HL-60 (cell line): ENCODE data around the gene SLC6A11.

Experiments
- DNase-seq, 2 experiments: peaks; one replicate each; pipeline ENCODE4 v3.0.0-alpha.2; 2010 to 2020; ENCODE audit warnings: low read depth in 1 of 2, low spot score in 1 of 2
- H3K27ac ChIP-seq: fragments of 250-450 bp; sonication (Bioruptor Pico); replicated peaks from 2 replicates; pipeline ENCODE4 v1.5.1; 2020; ENCODE audit warnings: mild to moderate bottlenecking, moderate library complexity
- H3K27me3 ChIP-seq: fragments of 250-450 bp; sonication (Bioruptor Pico); 2 replicates; pipeline ENCODE4 v1.5.1; 2021; ENCODE audit warnings: mild to moderate bottlenecking, moderate library complexity; ENCODE audit not compliant: insufficient read depth, poor library complexity, severe bottlenecking
- H3K4me3 ChIP-seq: replicated peaks from 2 replicates; pipeline ENCODE4 v1.5.1; 2011; ENCODE audit warnings: mild to moderate bottlenecking, control low read depth, low read length; ENCODE audit not compliant: insufficient read depth
- CTCF ChIP-seq: IDR thresholded peaks from one replicate; pipeline ENCODE4 v1.5.1; 2011; ENCODE audit warnings: low read length, control low read depth, inconsistent platforms; ENCODE audit not compliant: insufficient read depth
- GABPA ChIP-seq: IDR thresholded peaks from 2 replicates; pipeline ENCODE4 v1.6.1; 2012; ENCODE audit warnings: low read depth
- POLR2AphosphoS5 ChIP-seq: IDR thresholded peaks from 2 replicates; pipeline ENCODE4 v1.6.1; 2012; ENCODE audit warnings: low read depth
- REST ChIP-seq: IDR thresholded peaks from 2 replicates; pipeline ENCODE4 v1.6.1; 2012; ENCODE audit warnings: low read depth; ENCODE audit not compliant: insufficient replicate concordance
- SPI1 ChIP-seq: IDR thresholded peaks from 2 replicates; pipeline ENCODE4 v1.6.1; 2012; ENCODE audit warnings: low read depth, mild to moderate bottlenecking, borderline replicate concordance

The SLC6A11 gene

GRCh38 chr3:10935028-10935427 is 119.0 kb downstream of the SLC6A11 start:
- H3K27ac ChIP-seq: no peak overlapping the region
- H3K27me3 ChIP-seq: no peaks in the 10 kb centered on the region
- no peak overlapping the region for H3K4me3 ChIP-seq
- TF ChIP-seq GABPA (no peak), POLR2AphosphoS5 (no peak), CTCF (no peak), SPI1 (no peak)
- DNase-seq: no peak

- Histone ChIP-seq H3K27me3 (no peaks in the 10 kb centered on the region), H3K27ac (no peak overlapping the region), H3K4me3 (no peak overlapping the region)
- TF ChIP-seq SPI1 (no peak), POLR2AphosphoS5 (no peak), GABPA (no peak), CTCF (no peak), REST (no peak)
- no peak for DNase-seq
Measured at GRCh38 chr3:10935846-10936631, 120.0 kb downstream of the SLC6A11 start.

- DNase-seq: no peak
- Histone ChIP-seq H3K4me3 (no peak overlapping the region), H3K27ac (no peak overlapping the region), H3K27me3 (no peaks in the 10 kb centered on the region)
- TF ChIP-seq REST: no peak
- no peak for TF ChIP-seq POLR2AphosphoS5
- no peak for TF ChIP-seq SPI1
- TF ChIP-seq CTCF: no peak
Measured at GRCh38 chr3:10936686-10937085, 120.7 kb downstream of the SLC6A11 start.
